GM12878 (cell line): ENCODE measurements around the gene KLB. TPM values are rescaled to one million over a fixed set of nuclear protein-coding genes. Genes with fewer than 3 reads are reported as not detected.
A peak's percentile ranks its signal among the peaks of the same experiment; 100 is the strongest.

Source experiments
- ATAC-seq: fragments of 200-7000 bp; cut with Tn5 transposase; 3 replicates; pipeline ENCODE4 v1.9.1; 2020; ENCODE audit warnings: mild to moderate bottlenecking, moderate library complexity
- BruUV-seq: library from RNA; stranded (reverse); fragments of 400-500 nt; replicated peaks from 2 replicates; lab custom pipeline; 2021; lab: Mats Ljungman, UMichigan
- CTCF ChIA-PET: fragments of 300-600 bp; sonication (Branson Sonifier 250); formaldehyde crosslinking; extraction: SDS; loops from one replicate; lab custom pipeline; 2021; ENCODE audit warnings: inconsistent platforms; lab: Yijun Ruan, JAX
- POLR2A ChIA-PET: fragments of 350-600 bp; formaldehyde crosslinking; extraction: SDS; loops from one replicate; lab custom pipeline; 2021; ENCODE audit warnings: inconsistent platforms; lab: Charles Lee
- RAD21 ChIA-PET: fragments of 300-600 bp; sonication (Branson Sonifier 250); formaldehyde crosslinking; loops from one replicate; lab custom pipeline; 2023; ENCODE audit warnings: antibody characterized with exemption; ENCODE audit not compliant: unreplicated experiment; lab: Charles Lee
- SMC1A ChIA-PET: fragments of 300-600 bp; sonication (Branson Sonifier 250); formaldehyde crosslinking; loops from one replicate; lab custom pipeline; 2023; ENCODE audit not compliant: unreplicated experiment, uncharacterized antibody; lab: Charles Lee
- DNase-seq: peaks from one replicate; pipeline ENCODE4 v3.0.0-alpha.2; 2011; ENCODE audit warnings: low read depth, low spot score
- FAIRE-seq: peaks from 3 replicates; lab custom pipeline; 2011; peaks lifted over from hg19 to GRCh38; lab: Jason Lieb, UNC
- H2AFZ ChIP-seq: 2 replicates; pipeline ENCODE4 v1.6.0; 2011; ENCODE audit warnings: low read depth, low read length, control low read depth; ENCODE audit not compliant: control insufficient read depth
- H3K27ac ChIP-seq: 2 replicates; pipeline ENCODE4 v1.5.1; 2011; ENCODE audit warnings: control low read depth; ENCODE audit not compliant: control insufficient read depth, insufficient read depth
- H3K27me3 ChIP-seq, 2 experiments: replicated peaks in 1 of 2; 2 replicates each; pipeline versions ENCODE4 v1.6.0 to v1.6.1; 2011; ENCODE audit warnings: low read length in 1 of 2; ENCODE audit not compliant: control insufficient read depth in 2 of 2, insufficient read depth in 2 of 2
- H3K36me3 ChIP-seq, 2 experiments: 2 replicates each; pipeline ENCODE4 v1.5.1; 2011; ENCODE audit warnings: low read length in 1 of 2; ENCODE audit not compliant: control insufficient read depth in 2 of 2, insufficient read depth in 2 of 2
- H3K4me1 ChIP-seq: 2 replicates; pipeline ENCODE4 v1.6.1; 2011; ENCODE audit warnings: mild to moderate bottlenecking, low read length, moderate library complexity, mixed read lengths; ENCODE audit not compliant: control insufficient read depth, insufficient read depth
- H3K4me2 ChIP-seq: 2 replicates; pipeline ENCODE4 v1.6.0; 2011; ENCODE audit warnings: control low read depth; ENCODE audit not compliant: control insufficient read depth, insufficient read depth
- H3K4me3 ChIP-seq: fragments of 200-600 bp; sonication (generic); 2 replicates; pipeline ENCODE4 v1.5.1; 2016
- H3K79me2 ChIP-seq: 2 replicates; pipeline ENCODE4 v1.6.0; 2011; ENCODE audit warnings: low read length; ENCODE audit not compliant: control insufficient read depth, insufficient read depth
- H3K9ac ChIP-seq: 2 replicates; pipeline ENCODE4 v1.8.0; 2011; ENCODE audit warnings: low read length, control low read depth, mixed read lengths; ENCODE audit not compliant: control insufficient read depth, insufficient read depth
- H3K9me3 ChIP-seq: replicated peaks from 3 replicates; pipeline ENCODE4 v1.5.1; 2011; ENCODE audit warnings: mild to moderate bottlenecking, low read length; ENCODE audit not compliant: control insufficient read depth, insufficient read depth
- H4K20me1 ChIP-seq: 2 replicates; pipeline ENCODE4 v1.6.0; 2011; ENCODE audit not compliant: control insufficient read depth, insufficient read depth
- E2F4 ChIP-seq: IDR thresholded peaks from 2 replicates; pipeline ENCODE4 v1.6.1; 2012; ENCODE audit warnings: low read depth, low read length, improper control_type of control experiment
- IKZF2 ChIP-seq, 2 experiments: fragments of 450-650 bp; IDR thresholded peaks; 2 replicates each; pipeline ENCODE4 v1.6.1; 2017; ENCODE audit warnings: mild to moderate bottlenecking in 2 of 2, moderate library complexity in 2 of 2
- JUND ChIP-seq: IDR thresholded peaks from 2 replicates; pipeline ENCODE4 v1.6.1; 2012; ENCODE audit warnings: low read depth, mild to moderate bottlenecking, low read length, improper control_type of control experiment, moderate library complexity
- MEF2B ChIP-seq: fragments of 450-650 bp; IDR thresholded peaks from 2 replicates; pipeline ENCODE4 v1.6.1; 2018; ENCODE audit warnings: mild to moderate bottlenecking, moderate library complexity; ENCODE audit not compliant: partially characterized antibody, poor library complexity, severe bottlenecking
- PML ChIP-seq: IDR thresholded peaks from 2 replicates; pipeline ENCODE4 v1.6.1; 2012; ENCODE audit warnings: low read length, inconsistent platforms
- POLR2AphosphoS5 ChIP-seq: IDR thresholded peaks from 2 replicates; pipeline ENCODE4 v1.6.1; 2011; ENCODE audit warnings: mild to moderate bottlenecking, low read length, inconsistent platforms
- RAD51 ChIP-seq: fragments of 450-650 bp; IDR thresholded peaks from 2 replicates; pipeline ENCODE4 v1.6.1; 2016; ENCODE audit warnings: moderate library complexity, mild to moderate bottlenecking, inconsistent platforms
- RUNX3 ChIP-seq: IDR thresholded peaks from 2 replicates; pipeline ENCODE4 v1.6.1; 2012; ENCODE audit warnings: low read length, inconsistent platforms
- SPI1 ChIP-seq: IDR thresholded peaks from 2 replicates; pipeline ENCODE4 v1.6.1; 2011; ENCODE audit warnings: low read depth, mild to moderate bottlenecking, low read length, moderate library complexity, borderline replicate concordance; ENCODE audit not compliant: insufficient read depth
- WRNIP1 ChIP-seq: IDR thresholded peaks from 2 replicates; pipeline ENCODE4 v1.6.1; 2011; ENCODE audit warnings: low read depth, low read length, improper control_type of control experiment, borderline replicate concordance
- ZNF24 ChIP-seq: fragments of 450-650 bp; IDR thresholded peaks from 2 replicates; pipeline ENCODE4 v1.6.1; 2017; ENCODE audit warnings: antibody characterized with exemption, mild to moderate bottlenecking
- WGBS: methylation state at CpG from one replicate; pipeline ENCODE4 v1.1.6; 2016; ENCODE audit warnings: low lambda C conversion rate; ENCODE audit not compliant: insufficient replicate concordance, insufficient coverage; ENCODE audit errors: missing lambda C conversion rate; 5-methylcytosine and 5-hydroxymethylcytosine counted together
- in situ Hi-C: fragments of 300-500 bp; cut with MboI; formaldehyde crosslinking; loops from 9 replicates; pipeline ENCODE4 v1.14.3; 2018; ENCODE audit warnings: mixed read lengths
- intact Hi-C: fragments of 100-400 bp; cut with micrococcal nuclease; formaldehyde crosslinking; loops from one replicate; pipeline ENCODE4 v1.14.2; 2022; ENCODE audit not compliant: unreplicated experiment
- polyA plus RNA-seq, 11 experiments: library from polyadenylated mRNA; depleted of rRNA in 4 of 11; unstranded in 6 of 11; stranded (reverse) in 5 of 11; fragments of >200 nt; fragmentation: Nextera tagmentation in 4 of 11; fragmentation: Illumina TruSeq in 1 of 11; extraction: Ambion mirVana in 4 of 11; extraction: Trizol in 1 of 11; gene quantifications; 1 replicate in 1 of 11; 2 replicates in 10 of 11; pipeline versions ENCODE4 v1.2.1 to v1.2.3, GENCODE V29; 2011 to 2016; ENCODE audit warnings: inconsistent platforms in 2 of 11, missing spikeins in 2 of 11, low read depth in 1 of 11
- total RNA-seq, 4 experiments: library from RNA; depleted of rRNA in 3 of 4; stranded (reverse); fragments of >200 nt in 3 of 4; fragmentation: Illumina TruSeq in 1 of 4; extraction: Trizol in 1 of 4; gene quantifications; 2 replicates each; pipeline versions ENCODE4 v1.2.1 to v1.2.3, GENCODE V29; 2013 to 2021
- TF ChIP-seq, protein P1 (sequence below): IDR thresholded peaks from 2 replicates; pipeline ENCODE4 v1.6.1; 2012; ENCODE audit warnings: low read depth, low read length, improper control_type of control experiment
- TF ChIP-seq, protein P2 (sequence below): fragments of 450-650 bp; IDR thresholded peaks from 2 replicates; pipeline ENCODE4 v1.6.1; 2017; ENCODE audit warnings: mild to moderate bottlenecking, low read depth, inconsistent platforms; ENCODE audit not compliant: poor library complexity, severe bottlenecking

Gene KLB
- total and polyA plus RNA-seq, 10 of the 15 experiments (the other 5 are each of a cell fraction or from before 2014, with no cell fraction given) = under 0.01 to 0.13 (median 0.04) TPM; not detected in 1

GRCh38 chr4:39406763-39407583 is at the start of gene KLB (continued):
- TF ChIP-seq JUND (no peak), PML (no peak), MEF2B (no peak), E2F4 (no peak)
- TF ChIP-seq, protein P1, sequence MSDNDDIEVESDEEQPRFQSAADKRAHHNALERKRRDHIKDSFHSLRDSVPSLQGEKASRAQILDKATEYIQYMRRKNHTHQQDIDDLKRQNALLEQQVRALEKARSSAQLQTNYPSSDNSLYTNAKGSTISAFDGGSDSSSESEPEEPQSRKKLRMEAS = no peak
- TF ChIP-seq, all 136 proteins: peak for 0

- BruUV-seq = no TSS peak
- Histone ChIP-seq H3K4me1 (peaks cover 50% of the 10 kb centered on the region), H3K79me2 (peaks cover 56% of the 10 kb centered on the region), H3K9ac (no peak overlapping the region), H3K27me3 (no peaks in the 10 kb centered on the region), H2AFZ (no peak overlapping the region), H3K4me3 (0 out of 2 replicates have a peak overlapping the region, but pooled peaks have one; percentile 42), H3K4me2 (peak overlapping the region; percentile 57; the same call in 1 of the 2 replicates), H3K36me3 (no peaks in the 10 kb centered on the region; a peak in 1 of 4 replicates), H3K9me3 (no peaks in the 10 kb centered on the region), H3K27ac (peak overlapping the region; percentile 49), H4K20me1 (no peaks in the 10 kb centered on the region)
- ChIA-PET POLR2A (interaction anchor here (1.2 to 4.6 kb wide), 3 partner anchors 9 to 313 kb away, joined by 3 to 27 read pairs (median 3); partner anchors contain the start of gene RFC1), SMC1A (interaction anchor here (0.9 to 7.9 kb wide), 7 partner anchors 8 to 548 kb away, joined by 3 to 51 read pairs (median 4); partner anchors contain the start of gene RFC1), CTCF (interaction anchor here (0.6 kb wide), 1 partner anchor 133 kb away, joined by 3 read pairs; no protein-coding TSS in a partner anchor), RAD21 (interaction anchor here (1.0 to 1.3 kb wide), 2 partner anchors 9 to 16 kb away, joined by 3 to 5 read pairs; partner anchors contain the start of gene RFC1)
- intact Hi-C loops (loop anchor here (10.0 kb wide), 1 partner anchor 312 kb away; no protein-coding TSS in a partner anchor), in situ Hi-C loops (loop anchor here (25.0 kb wide), 1 partner anchor 1830 kb away; no protein-coding TSS in a partner anchor)
- TF ChIP-seq POLR2AphosphoS5 (no peak), ZNF24 (peak; percentile 14; the same call in 1 of the 2 replicates), SPI1 (peak; percentile 50; the same call in 1 of the 2 replicates), RUNX3 (0 out of 2 replicates have a peak, but pooled peaks have one; percentile 6), IKZF2 (IDR thresholded peaks at IDR 0.05) (peak; percentile 25 to 28; a peak in 2 of 4 replicates), RAD51 (0 out of 2 replicates have a peak, but pooled peaks have one; percentile 16), WRNIP1 (no peak)
- TF ChIP-seq, protein P2, sequence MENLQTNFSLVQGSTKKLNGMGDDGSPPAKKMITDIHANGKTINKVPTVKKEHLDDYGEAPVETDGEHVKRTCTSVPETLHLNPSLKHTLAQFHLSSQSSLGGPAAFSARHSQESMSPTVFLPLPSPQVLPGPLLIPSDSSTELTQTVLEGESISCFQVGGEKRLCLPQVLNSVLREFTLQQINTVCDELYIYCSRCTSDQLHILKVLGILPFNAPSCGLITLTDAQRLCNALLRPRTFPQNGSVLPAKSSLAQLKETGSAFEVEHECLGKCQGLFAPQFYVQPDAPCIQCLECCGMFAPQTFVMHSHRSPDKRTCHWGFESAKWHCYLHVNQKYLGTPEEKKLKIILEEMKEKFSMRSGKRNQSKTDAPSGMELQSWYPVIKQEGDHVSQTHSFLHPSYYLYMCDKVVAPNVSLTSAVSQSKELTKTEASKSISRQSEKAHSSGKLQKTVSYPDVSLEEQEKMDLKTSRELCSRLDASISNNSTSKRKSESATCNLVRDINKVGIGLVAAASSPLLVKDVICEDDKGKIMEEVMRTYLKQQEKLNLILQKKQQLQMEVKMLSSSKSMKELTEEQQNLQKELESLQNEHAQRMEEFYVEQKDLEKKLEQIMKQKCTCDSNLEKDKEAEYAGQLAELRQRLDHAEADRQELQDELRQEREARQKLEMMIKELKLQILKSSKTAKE = peak; percentile 47
- 0% methylated on average over 1 of the region's 1 CpG for WGBS
- DNase-seq (no peak), ATAC-seq (peak; percentile 64), FAIRE-seq (no peak)
These were observed 49.7 kb upstream of the KLB start for GRCh38 chr4:39357002-39357401.
